Measurements from ENCODE around the gene ATMIN. TPM values are rescaled to one million over a fixed set of nuclear protein-coding genes. Genes with fewer than 3 reads are reported as not detected.

ATMIN gene
- total and polyA plus RNA-seq, 12 donors: 7.4 to 32.0 (median 29.0) TPM

DNA sequence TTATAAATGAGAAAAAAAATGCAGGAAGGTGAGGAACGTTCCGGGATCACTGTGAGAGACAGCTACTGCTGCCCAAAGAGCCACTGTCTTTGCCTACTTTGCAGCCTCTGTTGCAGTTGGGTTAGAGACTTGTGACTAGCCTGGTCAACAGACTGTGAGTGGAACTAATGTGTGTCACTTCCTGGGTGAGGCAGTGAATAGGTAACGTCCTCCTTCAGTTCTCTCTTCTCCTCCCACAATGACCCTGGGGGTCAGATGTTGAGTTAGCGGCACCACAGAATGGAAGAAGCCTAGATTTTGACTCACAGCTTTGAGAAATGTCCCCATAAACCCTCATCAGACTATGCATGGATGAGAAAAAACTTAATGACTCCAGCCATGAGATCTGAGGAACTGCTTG lies 36.2 kb downstream of the ATMIN start:
- H3K36me3 ChIP-seq: no peaks in the 10 kb centered on the region
- H3K27ac ChIP-seq: no peak overlapping the region
- H3K4me1 ChIP-seq: peaks cover 0 to 7% (median 0%) of the 10 kb centered on the region in 9 donors
- ATAC-seq: no peak
- TF ChIP-seq, protein P1, sequence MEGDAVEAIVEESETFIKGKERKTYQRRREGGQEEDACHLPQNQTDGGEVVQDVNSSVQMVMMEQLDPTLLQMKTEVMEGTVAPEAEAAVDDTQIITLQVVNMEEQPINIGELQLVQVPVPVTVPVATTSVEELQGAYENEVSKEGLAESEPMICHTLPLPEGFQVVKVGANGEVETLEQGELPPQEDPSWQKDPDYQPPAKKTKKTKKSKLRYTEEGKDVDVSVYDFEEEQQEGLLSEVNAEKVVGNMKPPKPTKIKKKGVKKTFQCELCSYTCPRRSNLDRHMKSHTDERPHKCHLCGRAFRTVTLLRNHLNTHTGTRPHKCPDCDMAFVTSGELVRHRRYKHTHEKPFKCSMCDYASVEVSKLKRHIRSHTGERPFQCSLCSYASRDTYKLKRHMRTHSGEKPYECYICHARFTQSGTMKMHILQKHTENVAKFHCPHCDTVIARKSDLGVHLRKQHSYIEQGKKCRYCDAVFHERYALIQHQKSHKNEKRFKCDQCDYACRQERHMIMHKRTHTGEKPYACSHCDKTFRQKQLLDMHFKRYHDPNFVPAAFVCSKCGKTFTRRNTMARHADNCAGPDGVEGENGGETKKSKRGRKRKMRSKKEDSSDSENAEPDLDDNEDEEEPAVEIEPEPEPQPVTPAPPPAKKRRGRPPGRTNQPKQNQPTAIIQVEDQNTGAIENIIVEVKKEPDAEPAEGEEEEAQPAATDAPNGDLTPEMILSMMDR (IDR thresholded peaks at IDR 0.05): no peak
- no peaks in the 10 kb centered on the region for H3K27me3 ChIP-seq
- DNase-seq: no peak
- WGBS, 2 donors: 81 to 90% methylated on average over 4 of the region's 4 CpGs
- intact Hi-C loops (cut with DNase I): no loop called here
- no peak overlapping the region for H3K4me3 ChIP-seq
- peaks cover 0 to 4% (median 0%) of the 10 kb centered on the region in 11 donors for H3K9me3 ChIP-seq

DNA sequence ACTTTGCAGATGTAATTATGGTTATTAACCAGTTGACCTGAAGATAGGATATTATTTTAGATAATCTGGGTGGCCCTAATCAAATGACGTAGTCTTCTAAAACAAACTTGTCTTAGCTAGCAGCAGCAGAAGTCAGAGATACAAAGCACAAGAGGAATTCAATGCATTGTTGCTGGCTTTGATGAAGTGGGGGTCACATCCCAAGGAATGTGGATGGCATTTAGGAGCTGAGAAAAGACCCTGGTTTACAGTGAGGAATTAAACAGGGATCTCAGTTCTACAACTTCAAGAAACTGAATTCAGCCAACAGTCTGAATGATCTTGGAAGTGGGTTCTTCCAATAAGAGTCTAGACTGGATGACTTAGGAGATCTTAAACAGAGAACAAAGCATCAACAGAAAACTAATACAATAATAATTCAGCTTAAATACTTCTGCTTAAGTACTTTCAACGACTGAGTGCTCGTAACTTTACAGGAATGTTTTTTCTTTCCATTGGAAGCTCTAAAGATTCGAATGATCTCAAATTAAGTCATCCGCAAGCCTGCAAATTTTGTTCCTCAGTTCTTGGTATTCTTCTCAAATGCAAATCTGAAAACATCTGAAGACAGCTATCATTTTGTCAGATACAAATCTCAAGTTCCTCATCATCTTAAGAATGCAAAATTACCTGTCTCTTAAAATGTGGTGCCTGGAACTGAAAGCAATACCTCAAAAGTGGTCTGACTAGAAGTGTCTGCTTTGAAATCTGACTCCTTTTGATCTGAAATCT lies 38.1 kb downstream of the ATMIN start:
- Histone ChIP-seq H3K27me3 (no peaks in the 10 kb centered on the region), H3K9me3 (peaks cover 0 to 4% (median 0%) of the 10 kb centered on the region in 11 donors), H3K36me3 (no peaks in the 10 kb centered on the region), H3K4me3 (no peak overlapping the region), H3K4me1 (peaks cover 0 to 13% (median 6%) of the 10 kb centered on the region in 9 donors), H3K27ac (no peak overlapping the region)
- DNase-seq (no peak), ATAC-seq (no peak)
- intact Hi-C loops (cut with DNase I): loop anchor here in 1 of 10 donors (2.0 kb wide), 1 partner anchor 37 kb away; no protein-coding TSS in a partner anchor
- TF ChIP-seq, protein P1 (IDR thresholded peaks at IDR 0.05): no peak
- WGBS, 2 donors: 68 to 72% methylated on average over 5 of the region's 5 CpGs

DNA sequence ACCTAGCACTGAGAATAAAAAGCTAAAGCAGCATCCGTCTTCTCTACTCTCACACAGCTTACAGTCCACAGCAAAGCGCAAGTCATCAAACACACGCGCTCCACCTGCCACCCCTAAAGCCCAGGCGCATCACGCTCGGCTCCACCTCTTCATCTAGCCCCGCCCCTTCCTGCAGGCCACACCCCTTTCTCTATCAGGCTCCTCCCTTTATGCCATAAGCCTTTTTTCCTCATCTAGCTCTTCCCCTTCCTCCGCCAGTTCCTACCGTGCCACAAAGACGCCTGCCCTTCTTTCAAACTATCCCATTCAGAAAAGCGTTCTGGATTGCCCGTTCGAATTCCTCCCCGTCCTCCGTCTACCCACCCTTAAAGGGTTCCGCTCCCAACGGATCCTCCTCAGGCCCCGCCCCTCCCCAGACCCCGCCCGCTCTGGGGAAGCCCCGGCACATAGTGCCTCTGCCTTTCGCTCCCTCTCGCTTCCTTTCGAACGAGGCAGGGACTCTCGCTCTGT lies 41.0 kb downstream of the ATMIN start:
- intact Hi-C loops (cut with DNase I): loop anchor here in 6 of 10 donors (1.0 to 5.0 kb wide), 7 partner anchors 20 to 70 kb away; partner anchors contain the start of genes ATMIN (in 5 of the 6), CMC2 (in 3 of the 6), GCSH (in 3 of the 6) and CENPN (in 2 of the 6)
- Histone ChIP-seq H3K9me3 (no peaks in the 10 kb centered on the region), H3K4me1 (peaks cover 0 to 13% (median 5%) of the 10 kb centered on the region in 9 donors), H3K27ac (peak overlapping the region; percentile 65 to 99 (median 96)), H3K4me3 (peak overlapping the region; percentile 32 to 87 (median 73)), H3K27me3 (no peaks in the 10 kb centered on the region), H3K36me3 (no peaks in the 10 kb centered on the region)
- ATAC-seq (peak; percentile 88 to 97 (median 94)), DNase-seq (peak; percentile 90)
- WGBS, 2 donors: 1% methylated on average over 27 of the region's 27 CpGs
- TF ChIP-seq, protein P1 (IDR thresholded peaks at IDR 0.05): no peak

DNA sequence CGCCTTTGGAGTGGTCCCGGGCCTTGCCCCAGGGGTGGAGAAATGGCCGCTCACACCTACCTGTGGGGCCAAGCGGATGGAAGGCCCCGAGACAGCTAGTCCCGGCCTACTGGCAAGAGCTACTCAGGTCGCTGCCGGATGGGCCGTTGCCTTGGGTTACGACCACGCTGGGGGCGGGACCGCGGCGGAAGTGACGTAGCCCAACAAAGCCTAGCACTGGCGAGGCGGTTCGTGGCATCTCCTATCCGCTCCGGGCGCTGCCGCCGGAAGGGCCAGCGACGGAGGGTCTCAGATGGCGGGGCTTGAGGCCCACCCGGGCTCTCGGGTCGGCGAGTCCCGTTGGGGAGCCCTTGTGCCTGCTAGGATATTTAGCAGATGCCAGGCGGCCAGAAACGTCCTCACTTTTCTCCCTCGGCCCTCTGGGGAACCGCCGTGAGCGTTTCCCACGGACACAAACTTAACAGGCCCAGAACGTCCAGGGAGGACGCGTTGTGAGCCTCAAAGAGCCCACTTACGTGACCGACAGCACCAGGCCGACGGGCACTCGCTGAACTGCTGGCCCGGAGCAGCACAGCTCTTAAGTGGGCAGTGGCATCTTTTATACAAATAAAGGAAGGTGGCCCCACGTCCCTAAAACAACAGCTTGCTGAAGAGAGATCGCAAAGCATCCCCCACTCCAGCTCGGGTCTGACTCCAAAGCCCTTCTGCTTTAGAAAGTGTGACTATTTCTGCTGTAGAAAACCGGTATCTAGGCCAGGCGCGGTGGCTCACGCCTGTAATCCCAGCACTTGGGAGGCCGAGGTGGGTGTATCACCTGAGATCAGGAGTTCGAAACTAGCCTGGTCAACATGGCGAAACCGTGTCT lies 41.7 kb downstream of the ATMIN start, which contains the start of gene C16orf46:
Gene C16orf46 (minus strand): TSS at position 163 of the 865 bp plus-strand sequence. CDS start 13,283 bp downstream, outside the sequence.
- ATAC-seq (peak; percentile 98 to 100 (median 99)), DNase-seq (peak; percentile 97 to 98)
- Histone ChIP-seq H3K9me3 (no peaks in the 10 kb centered on the region), H3K4me3 (peak within 1 kb of the TSS; percentile 32 to 87 (median 73)), H3K27ac (peak within 1 kb of the TSS; percentile 65 to 99 (median 96)), H3K36me3 (no peaks in the 10 kb centered on the region), H3K27me3 (no peaks in the 10 kb centered on the region), H3K4me1 (peaks cover 0 to 13% (median 5%) of the 10 kb centered on the region in 9 donors)
- intact Hi-C loops (cut with DNase I): loop anchor here in 6 of 10 donors (1.0 to 5.0 kb wide), 7 partner anchors 19 to 71 kb away; partner anchors contain the start of genes ATMIN (in 5 of the 6), CMC2 (in 3 of the 6), GCSH (in 3 of the 6) and CENPN (in 2 of the 6)
- WGBS, 2 donors: 12 to 14% methylated on average over 59 of the region's 59 CpGs
- TF ChIP-seq, protein P1 (IDR thresholded peaks at IDR 0.05): peak in 1 of 9 donors; percentile 3

All from heart right ventricle (tissue), 16 donors.